Left ventricle myocardium superior (tissue), 1 donor: ENCODE measurements around the gene ARHGEF3. TPM values are rescaled to one million over a fixed set of nuclear protein-coding genes. Genes with fewer than 3 reads are reported as not detected.

Experiments
- total RNA-seq: library from RNA; stranded (reverse); fragmentation: NEBNext Ultra II Directional; extraction: Animal tissue kit (Norgen Biotek cat#: 25700); gene quantifications from one replicate; pipeline ENCODE4 v1.2.1, GENCODE V29; 2021
- donor health status: DM: no; HTN: yes; CAD: no; lungs with severe emphysema.

ARHGEF3 gene
- total RNA-seq, 1 donor from 2014 or later = 17.6 TPM

Other genes with a start within 250 kb of the ARHGEF3 start
- 12.4 TPM for gene CCDC66, start 244.8 kb downstream of the ARHGEF3 start, total RNA-seq
- gene TASOR, start 118.7 kb downstream of the ARHGEF3 start, total RNA-seq = 23.2 TPM